ENCODE data around the gene FKBP6.
A peak's percentile ranks its signal among the peaks of the same experiment; 100 is the strongest.
"Not testable (repeated sequence)": the region's sequence is repeated elsewhere in the genome, so short reads cannot be mapped to it uniquely, and the experiment has no call there.

The FKBP6 gene
- total RNA-seq = 0 reads per million in 2 donors

GRCh38 chr7:73327922-73328321 is at the start of gene FKBP6, which contains the start of gene TRIM50:
Gene FKBP6, plus strand, starts transcription at chr7:73328161. Its CDS starts 268 bp downstream, at chr7:73328429.
Gene TRIM50, minus strand, starts transcription at chr7:73328082. Its CDS starts 3,295 bp downstream, at chr7:73324787.
- not testable (repeated sequence) for DNase-seq

GRCh38 chr7:73297235-73297634 is 30.7 kb upstream of the FKBP6 start:
- not testable (repeated sequence) for DNase-seq

- not testable (repeated sequence) for DNase-seq
Observed at GRCh38 chr7:73297706-73298105, 30.3 kb upstream of the FKBP6 start.

- DNase-seq = not testable (repeated sequence)
Observed at GRCh38 chr7:73299812-73300211, 28.1 kb upstream of the FKBP6 start.

GRCh38 chr7:73301108-73301507 is 26.9 kb upstream of the FKBP6 start:
- DNase-seq = not testable (repeated sequence)

GRCh38 chr7:73302846-73303245 is 25.1 kb upstream of the FKBP6 start:
- DNase-seq = not testable (repeated sequence)

- no peak for DNase-seq
Observed at GRCh38 chr7:73303546-73303945, 24.4 kb upstream of the FKBP6 start.

- no peak for DNase-seq
Observed at GRCh38 chr7:73304071-73304470, 23.9 kb upstream of the FKBP6 start.

GRCh38 chr7:73304612-73305387 is 23.2 kb upstream of the FKBP6 start:
- not testable (repeated sequence) for DNase-seq

GRCh38 chr7:73307436-73307835 is 20.5 kb upstream of the FKBP6 start:
- DNase-seq = no peak

GRCh38 chr7:73308074-73308664 is 19.8 kb upstream of the FKBP6 start:
- DNase-seq = no peak

GRCh38 chr7:73308665-73309214 is 19.2 kb upstream of the FKBP6 start, which contains the start of gene NSUN5:
Gene NSUN5, minus strand, starts transcription at chr7:73308826. Its CDS starts 36 bp downstream, at chr7:73308790.
- peak; percentile 78 for DNase-seq

GRCh38 chr7:73311421-73311820 is 16.5 kb upstream of the FKBP6 start:
- not testable (repeated sequence) for DNase-seq

GRCh38 chr7:73312831-73313520 is 15.0 kb upstream of the FKBP6 start:
- DNase-seq = no peak

- DNase-seq = no peak
Observed at GRCh38 chr7:73313521-73313906, 14.4 kb upstream of the FKBP6 start.

- no peak for DNase-seq
Observed at GRCh38 chr7:73314271-73314670, 13.7 kb upstream of the FKBP6 start.

- no peak for DNase-seq
Observed at GRCh38 chr7:73316521-73316920, 11.4 kb upstream of the FKBP6 start.

- not testable (repeated sequence) for DNase-seq
Observed at GRCh38 chr7:73318656-73319204, 9.2 kb upstream of the FKBP6 start.

GRCh38 chr7:73319541-73319940 is 8.4 kb upstream of the FKBP6 start:
- DNase-seq = not testable (repeated sequence)

GRCh38 chr7:73320009-73320408 is 8.0 kb upstream of the FKBP6 start:
- DNase-seq = not testable (repeated sequence)

GRCh38 chr7:73323434-73324080 is 4.4 kb upstream of the FKBP6 start:
- DNase-seq = not testable (repeated sequence)
